Kidney (tissue), 14 donors: Measurements from ENCODE around the gene TJAP1. TPM values are rescaled to one million over a fixed set of nuclear protein-coding genes. Genes with fewer than 3 reads are reported as not detected.
A peak's percentile ranks its signal among the peaks of the same experiment; 100 is the strongest.

ENCODE experiments used
- DNase-seq, 5 donors: peaks; one replicate each; pipeline ENCODE4 v3.0.0-alpha.2; 2013 to 2020
- FAIRE-seq: peaks from 2 replicates; lab custom pipeline; 2012; peaks lifted over from hg19 to GRCh38; lab: Jason Lieb, UNC
- H3K27ac ChIP-seq, 2 donors: one replicate each; pipeline ENCODE4 v1.7.0; 2013; ENCODE audit warnings: low read depth in 2 of 2, low read length in 2 of 2, inconsistent platforms in 1 of 2
- H3K27me3 ChIP-seq: one replicate; pipeline ENCODE4 v1.7.1; 2013; ENCODE audit warnings: low read length, inconsistent platforms; ENCODE audit not compliant: control insufficient read depth, insufficient read depth
- H3K36me3 ChIP-seq, 3 donors: one replicate each; pipeline versions ENCODE4 v1.7.0 to v1.7.1; 2013; ENCODE audit warnings: low read length in 3 of 3, control low read depth in 1 of 3, inconsistent platforms in 1 of 3; ENCODE audit not compliant: insufficient read depth in 3 of 3, control insufficient read depth in 2 of 3
- H3K4me1 ChIP-seq, 3 donors: one replicate each; pipeline versions ENCODE4 v1.7.0 to v1.7.1; 2013; ENCODE audit warnings: low read length in 3 of 3, inconsistent platforms in 1 of 3, low read depth in 1 of 3; ENCODE audit not compliant: control insufficient read depth in 2 of 3, insufficient read depth in 2 of 3
- H3K4me3 ChIP-seq, 3 donors: one replicate each; pipeline versions ENCODE4 v1.7.0 to v1.8.1; 2013; ENCODE audit warnings: low read length in 3 of 3, control low read depth in 1 of 3, inconsistent platforms in 1 of 3
- H3K9ac ChIP-seq, 3 donors: one replicate each; pipeline versions ENCODE4 v1.7.0 to v1.7.1; 2013; ENCODE audit warnings: low read length in 3 of 3, control low read depth in 1 of 3, inconsistent platforms in 1 of 3
- H3K9me3 ChIP-seq, 3 donors: one replicate each; pipeline versions ENCODE4 v1.7.0 to v1.7.1; 2013; ENCODE audit warnings: low read length in 3 of 3, control low read depth in 1 of 3, inconsistent platforms in 1 of 3; ENCODE audit not compliant: control insufficient read depth in 2 of 3, insufficient read depth in 1 of 3
- intact Hi-C: fragments of 100-400 bp; cut with DNase I; formaldehyde crosslinking; loops from one replicate; pipeline ENCODE4 v1.11.1; 2022
- polyA plus RNA-seq: library from polyadenylated mRNA; stranded (reverse); fragments of 350-450 nt; fragmentation: Illumina TruSeq; extraction: RNeasy Lipid Tissue Mini Kit (QIAGEN cat#74804); gene quantifications from one replicate; pipeline ENCODE4 v1.2.3, GENCODE V29; 2014; ENCODE audit warnings: low read depth, low replicate concordance; ENCODE audit not compliant: insufficient read depth
- total RNA-seq: library from RNA; stranded (reverse); fragmentation: NEBNext Ultra II Directional; extraction: Animal tissue kit (Norgen Biotek cat#: 25700); gene quantifications from one replicate; pipeline ENCODE4 v1.2.1, GENCODE V29; 2021
- TF ChIP-seq, protein P1 (sequence below): IDR thresholded peaks from 3 replicates; pipeline ENCODE4 v1.5.1; 2012; ENCODE audit warnings: mild to moderate bottlenecking, moderate library complexity, borderline replicate concordance; ENCODE audit not compliant: insufficient read depth; ENCODE audit errors: extremely low read depth
- donor health status: control.
- donor health status: control.
- donor health status: control.
- donor health status: control.
- donor health status: control.
- donor health status: DM: yes; HTN: yes; CAD: no.
- donor health status: Normal renal cell carcinoma (clear cell type).

The TJAP1 gene
- total and polyA plus RNA-seq, 2 donors from 2014 or later = 13.6 to 38.5 TPM

DNA sequence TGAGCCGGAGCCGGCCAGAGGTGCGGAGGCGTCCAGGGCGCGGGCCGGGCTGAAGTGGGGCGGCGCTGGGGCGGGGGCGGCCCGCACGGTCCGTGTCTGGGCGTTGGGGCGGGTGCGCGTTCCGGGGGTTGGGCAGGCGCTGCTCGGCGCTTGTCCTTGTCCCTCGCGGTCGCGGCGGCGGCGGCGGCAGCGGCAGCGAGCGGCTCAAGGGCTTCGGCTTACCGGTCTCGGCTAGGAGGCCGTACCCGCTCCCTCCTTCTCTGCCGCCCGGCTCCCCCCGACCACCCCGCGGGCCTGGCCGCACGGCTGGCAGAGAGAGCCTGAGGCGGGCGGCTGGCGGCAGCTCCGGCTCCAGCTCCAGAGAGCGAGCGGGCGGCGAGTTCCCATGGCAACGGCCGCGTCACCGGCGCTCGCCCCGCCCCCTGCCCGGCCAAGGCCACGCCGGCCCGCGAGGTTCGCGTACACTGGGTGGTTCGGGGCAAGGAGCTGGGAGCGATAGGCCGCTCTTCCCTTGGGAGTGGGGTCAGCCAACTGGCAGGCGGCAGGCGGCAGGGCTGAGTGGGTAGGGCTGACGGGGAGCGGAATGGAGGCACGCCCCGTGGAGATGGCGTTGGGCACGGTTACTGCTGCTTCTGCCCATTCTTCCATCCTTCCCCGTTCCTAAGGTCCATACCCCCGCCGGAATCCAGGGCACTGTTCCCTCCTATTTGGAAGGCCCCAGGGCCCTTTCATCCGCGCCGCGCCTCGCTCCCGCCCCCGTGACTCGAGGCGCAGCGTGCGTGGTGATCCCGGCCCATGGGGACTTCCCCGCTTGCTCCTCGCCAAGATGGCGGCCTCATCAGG is 32.8 kb downstream of the TJAP1 start, which contains the start of gene LRRC73:
Gene LRRC73, minus strand, starts transcription at position 363 of the 843 bp plus-strand sequence. CDS start 561 bp downstream, outside the sequence.
- Histone ChIP-seq H3K36me3 (peaks cover 4 to 23% (median 20%) of the 10 kb centered on the region in 3 donors), H3K9ac (peak within 1 kb of the TSS in 2 of 3 donors; percentile 38 to 58), H3K27me3 (no peaks in the 10 kb centered on the region), H3K9me3 (no peaks in the 10 kb centered on the region), H3K4me1 (peaks cover under 1 to 17% (median 4%) of the 10 kb centered on the region in 3 donors), H3K4me3 (peak within 1 kb of the TSS; percentile 41 to 58 (median 57)), H3K27ac (peak within 1 kb of the TSS in 1 of 2 donors; percentile 43)
- intact Hi-C loops = loop anchor here (10.0 kb wide), 1 partner anchor 55 kb away; the partner anchor contains the start of gene DLK2
- DNase-seq = peak; percentile 83 to 95 (median 90)
- TF ChIP-seq, protein P1, sequence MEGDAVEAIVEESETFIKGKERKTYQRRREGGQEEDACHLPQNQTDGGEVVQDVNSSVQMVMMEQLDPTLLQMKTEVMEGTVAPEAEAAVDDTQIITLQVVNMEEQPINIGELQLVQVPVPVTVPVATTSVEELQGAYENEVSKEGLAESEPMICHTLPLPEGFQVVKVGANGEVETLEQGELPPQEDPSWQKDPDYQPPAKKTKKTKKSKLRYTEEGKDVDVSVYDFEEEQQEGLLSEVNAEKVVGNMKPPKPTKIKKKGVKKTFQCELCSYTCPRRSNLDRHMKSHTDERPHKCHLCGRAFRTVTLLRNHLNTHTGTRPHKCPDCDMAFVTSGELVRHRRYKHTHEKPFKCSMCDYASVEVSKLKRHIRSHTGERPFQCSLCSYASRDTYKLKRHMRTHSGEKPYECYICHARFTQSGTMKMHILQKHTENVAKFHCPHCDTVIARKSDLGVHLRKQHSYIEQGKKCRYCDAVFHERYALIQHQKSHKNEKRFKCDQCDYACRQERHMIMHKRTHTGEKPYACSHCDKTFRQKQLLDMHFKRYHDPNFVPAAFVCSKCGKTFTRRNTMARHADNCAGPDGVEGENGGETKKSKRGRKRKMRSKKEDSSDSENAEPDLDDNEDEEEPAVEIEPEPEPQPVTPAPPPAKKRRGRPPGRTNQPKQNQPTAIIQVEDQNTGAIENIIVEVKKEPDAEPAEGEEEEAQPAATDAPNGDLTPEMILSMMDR = no peak
- FAIRE-seq = no peak

DNA sequence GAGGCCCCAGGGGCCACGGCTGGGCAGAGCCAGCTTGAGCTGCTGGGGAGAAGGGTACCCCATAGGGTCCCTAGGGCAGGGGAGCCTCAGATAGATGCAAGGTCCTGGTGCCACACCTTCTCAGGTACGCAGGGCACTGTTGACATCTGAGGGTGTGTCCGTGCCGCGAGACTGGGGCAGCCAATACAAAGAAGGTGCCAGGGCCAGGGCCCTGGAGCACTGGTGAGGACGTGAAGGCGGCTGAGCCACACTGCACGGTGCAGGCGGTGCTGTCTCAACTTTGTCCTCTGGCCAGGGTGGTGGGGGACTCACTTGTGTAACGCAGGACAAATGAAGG is 33.4 kb downstream of the TJAP1 start:
- intact Hi-C loops = no loop called here
- TF ChIP-seq, protein P1 = no peak
- H3K36me3 ChIP-seq = peaks cover 5 to 26% (median 20%) of the 10 kb centered on the region in 3 donors
- DNase-seq = peak in 1 of 5 donors; percentile 61
- FAIRE-seq = no peak
- H3K27me3 ChIP-seq = no peaks in the 10 kb centered on the region
- peak overlapping the region in 1 of 2 donors; percentile 43 for H3K27ac ChIP-seq
- H3K9me3 ChIP-seq = no peaks in the 10 kb centered on the region
- H3K9ac ChIP-seq = peak overlapping the region in 1 of 3 donors; percentile 28
- H3K4me3 ChIP-seq = peak overlapping the region in 1 of 3 donors; percentile 58
- H3K4me1 ChIP-seq = peaks cover 4 to 23% (median 10%) of the 10 kb centered on the region in 3 donors

DNA sequence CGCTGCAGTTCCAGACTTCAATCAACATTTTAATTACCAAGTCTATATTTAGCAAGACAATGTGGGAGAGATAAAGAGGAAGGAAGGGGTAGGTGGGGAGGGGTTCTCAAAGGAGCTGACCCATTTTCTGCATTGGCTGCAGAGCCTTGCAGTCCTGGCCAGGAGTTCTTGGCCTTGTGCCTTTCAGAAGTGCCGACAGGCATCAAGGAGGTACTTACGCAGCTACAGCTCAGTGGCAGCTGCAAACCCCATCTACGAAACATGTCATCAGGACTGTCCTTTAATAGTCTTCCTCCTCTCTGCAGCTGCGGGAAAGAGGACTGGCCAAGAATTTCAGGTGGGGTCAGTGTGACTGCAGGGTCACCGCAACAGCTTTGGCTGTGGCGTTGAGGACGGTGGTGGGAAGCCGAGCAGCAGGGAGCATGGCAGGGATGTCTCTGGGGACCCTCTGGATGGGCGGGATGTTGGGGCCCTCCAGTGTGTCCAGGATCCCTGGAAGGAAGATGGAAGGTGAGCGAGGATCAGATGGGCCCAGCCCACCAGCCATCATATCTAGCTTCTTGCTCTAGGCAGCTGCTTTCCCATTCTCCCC is 34.5 kb downstream of the TJAP1 start:
- Histone ChIP-seq H3K4me1 (peaks cover 7 to 25% (median 13%) of the 10 kb centered on the region in 3 donors), H3K4me3 (no peak overlapping the region), H3K27me3 (no peaks in the 10 kb centered on the region), H3K36me3 (peaks cover 5 to 26% (median 20%) of the 10 kb centered on the region in 3 donors), H3K9ac (no peak overlapping the region), H3K9me3 (no peaks in the 10 kb centered on the region), H3K27ac (no peak overlapping the region)
- TF ChIP-seq, protein P1 = no peak
- FAIRE-seq (no peak), DNase-seq (no peak)
- intact Hi-C loops = no loop called here
